Measurements from ENCODE around the gene PNMA8A.

GRCh38 chr19:46469541-46470185, 1.7 kb downstream of the PNMA8A start:
- TF ChIP-seq POLR2A (IDR thresholded peaks at IDR 0.05; ENCODE audit: low read depth, low read length) (no peak), POLR2AphosphoS5 (IDR thresholded peaks at IDR 0.05; ENCODE audit: low read depth, low read length) (no peak)
